Ecto neural progenitor cell (in vitro differentiated cells): Measurements from ENCODE around the gene TLCD4.

ENCODE experiments used
- DNase-seq: peaks from one replicate; pipeline ENCODE4 v3.0.0-alpha.2; 2018; ENCODE audit warnings: low spot score

Gene TLCD4

GRCh38 chr1:95095833-95096217 lies 21.3 kb upstream of the TLCD4 start:
- DNase-seq, result no peak

- DNase-seq, result no peak
These were observed 20.8 kb upstream of the TLCD4 start for GRCh38 chr1:95096218-95096841.

GRCh38 chr1:95097426-95097825 lies 19.7 kb upstream of the TLCD4 start:
- no peak for DNase-seq

GRCh38 chr1:95098196-95098595 lies 19.0 kb upstream of the TLCD4 start:
- DNase-seq, result no peak

- DNase-seq, result no peak
These were observed 8.4 kb upstream of the TLCD4 start for GRCh38 chr1:95108792-95109191.

GRCh38 chr1:95111014-95111413 lies 6.1 kb upstream of the TLCD4 start:
- DNase-seq, result no peak

GRCh38 chr1:95113684-95114083 lies 3.5 kb upstream of the TLCD4 start:
- no peak for DNase-seq

GRCh38 chr1:95115708-95116137 lies 1.4 kb upstream of the TLCD4 start:
- no peak for DNase-seq

- peak; percentile 74 for DNase-seq
These were observed 462 bp upstream of the TLCD4 start for GRCh38 chr1:95116580-95117206.

GRCh38 chr1:95118067-95118499 lies 928 bp downstream of the TLCD4 start:
- peak; percentile 61 for DNase-seq

- no peak for DNase-seq
These were observed 1.6 kb downstream of the TLCD4 start for GRCh38 chr1:95118710-95119109.

GRCh38 chr1:95119273-95119672 lies 2.1 kb downstream of the TLCD4 start:
- DNase-seq, result no peak

- DNase-seq, result no peak
These were observed 5.1 kb downstream of the TLCD4 start for GRCh38 chr1:95122151-95122697.

GRCh38 chr1:95124342-95124741 lies 7.2 kb downstream of the TLCD4 start:
- no peak for DNase-seq

- no peak for DNase-seq
These were observed 9.2 kb downstream of the TLCD4 start for GRCh38 chr1:95126366-95126765.

GRCh38 chr1:95126846-95127245 lies 9.7 kb downstream of the TLCD4 start:
- DNase-seq, result no peak

GRCh38 chr1:95127380-95127779 lies 10.2 kb downstream of the TLCD4 start:
- DNase-seq, result no peak

GRCh38 chr1:95132762-95133161 lies 15.6 kb downstream of the TLCD4 start:
- DNase-seq, result no peak

GRCh38 chr1:95133687-95134086 lies 16.5 kb downstream of the TLCD4 start:
- no peak for DNase-seq

- no peak for DNase-seq
These were observed 21.1 kb downstream of the TLCD4 start for GRCh38 chr1:95138223-95138622.

- no peak for DNase-seq
These were observed 21.9 kb downstream of the TLCD4 start for GRCh38 chr1:95139039-95139438.

- no peak for DNase-seq
These were observed 23.6 kb downstream of the TLCD4 start for GRCh38 chr1:95140791-95141190.

GRCh38 chr1:95145493-95145892 lies 28.3 kb downstream of the TLCD4 start:
- DNase-seq, result no peak

GRCh38 chr1:95146637-95147036 lies 29.5 kb downstream of the TLCD4 start:
- DNase-seq, result no peak
